Measurements from ENCODE around the gene CLUH. TPM values are rescaled to one million over a fixed set of nuclear protein-coding genes. Genes with fewer than 3 reads are reported as not detected.
"Not testable (repeated sequence)": the region's sequence is repeated elsewhere in the genome, so short reads cannot be mapped to it uniquely, and the experiment has no call there.

CLUH gene
- total RNA-seq, 3 donors from 2014 or later: 120 to 149 (median 145) TPM

DNA sequence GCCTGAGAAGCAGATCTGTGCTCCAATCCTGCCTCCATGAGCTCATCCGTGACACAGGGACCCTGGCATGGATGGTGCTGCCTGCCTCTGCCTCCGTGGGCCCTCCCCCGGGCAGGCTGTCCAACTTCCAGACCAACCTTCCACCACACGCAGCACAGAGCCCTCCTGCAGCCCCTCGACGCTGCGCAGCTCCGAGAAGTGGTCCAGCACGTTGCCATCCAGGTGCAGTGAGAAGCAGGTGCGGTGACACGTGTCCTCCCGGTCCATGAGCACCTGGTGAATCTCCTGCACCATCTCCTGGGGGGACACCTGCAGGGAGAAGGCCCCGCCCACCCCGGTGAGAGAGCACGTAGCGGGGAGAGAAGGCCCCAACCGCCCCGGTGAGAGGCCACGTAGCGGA lies 8.4 kb downstream of the CLUH start:
- H3K4me1 ChIP-seq (ENCODE audit: low read depth): peaks cover 11% of the 10 kb centered on the region
- ATAC-seq (no peak), DNase-seq (peak in 1 of 3 donors; percentile 45)
- H3K36me3 ChIP-seq (ENCODE audit: low read depth): peaks cover 27% of the 10 kb centered on the region
- TF ChIP-seq CTCF (IDR thresholded peaks at IDR 0.05): no peak
- intact Hi-C loops (cut with DNase I, micrococcal nuclease): no loop called here
- no peak overlapping the region for H3K4me3 ChIP-seq
- no peaks in the 10 kb centered on the region for H3K9me3 ChIP-seq

DNA sequence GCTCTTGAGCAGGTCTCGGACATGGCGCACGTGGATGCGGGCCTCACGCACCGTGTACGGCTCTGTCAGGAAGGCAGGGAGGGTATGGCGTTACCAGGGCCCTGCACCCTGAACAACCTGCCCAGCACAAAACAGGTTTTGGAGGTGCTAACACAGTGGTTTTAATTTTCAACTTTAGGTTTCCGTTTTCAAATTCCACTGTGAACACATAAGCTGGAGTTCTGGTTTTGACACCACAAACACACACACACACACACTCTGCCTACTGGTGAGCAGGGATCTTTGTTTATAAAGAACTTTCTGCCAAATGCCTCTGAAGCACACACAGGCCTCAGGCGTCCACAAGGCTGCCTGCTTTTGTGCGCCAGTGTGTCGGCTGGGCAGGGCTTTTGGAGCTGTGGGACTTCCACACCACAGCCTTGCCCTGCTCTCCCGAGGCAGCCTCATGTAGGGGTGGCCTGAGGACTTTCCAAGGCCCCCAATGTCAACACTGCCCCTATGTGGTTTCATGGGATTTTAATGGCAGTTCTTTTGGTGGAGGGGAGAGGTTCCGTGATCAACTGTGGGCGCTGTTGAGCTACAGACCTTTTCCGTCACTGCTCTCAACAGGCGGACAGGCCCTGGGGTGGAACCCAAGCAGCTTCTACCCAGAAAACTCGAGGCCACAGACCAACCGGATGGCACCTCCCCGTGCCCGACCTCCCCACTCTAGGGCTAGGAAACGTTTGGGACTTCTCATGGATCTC lies 9.4 kb downstream of the CLUH start:
- Histone ChIP-seq H3K4me3 (no peak overlapping the region), H3K9me3 (no peaks in the 10 kb centered on the region), H3K4me1 (ENCODE audit: low read depth) (peaks cover 3% of the 10 kb centered on the region), H3K36me3 (ENCODE audit: low read depth) (peaks cover 27% of the 10 kb centered on the region)
- no peak for ATAC-seq
- intact Hi-C loops (cut with DNase I, micrococcal nuclease): no loop called here
- DNase-seq: peak in 2 of 3 donors; percentile 9 to 36
- TF ChIP-seq CTCF (IDR thresholded peaks at IDR 0.05): no peak

GRCh38 chr17:2701161-2701995 lies 10.2 kb downstream of the CLUH start:
- intact Hi-C loops (cut with DNase I, micrococcal nuclease): no loop called here
- peak in 2 of 3 donors; percentile 25 to 53 for DNase-seq
- peaks cover 32% of the 10 kb centered on the region for H3K36me3 ChIP-seq (ENCODE audit: low read depth)

DNA sequence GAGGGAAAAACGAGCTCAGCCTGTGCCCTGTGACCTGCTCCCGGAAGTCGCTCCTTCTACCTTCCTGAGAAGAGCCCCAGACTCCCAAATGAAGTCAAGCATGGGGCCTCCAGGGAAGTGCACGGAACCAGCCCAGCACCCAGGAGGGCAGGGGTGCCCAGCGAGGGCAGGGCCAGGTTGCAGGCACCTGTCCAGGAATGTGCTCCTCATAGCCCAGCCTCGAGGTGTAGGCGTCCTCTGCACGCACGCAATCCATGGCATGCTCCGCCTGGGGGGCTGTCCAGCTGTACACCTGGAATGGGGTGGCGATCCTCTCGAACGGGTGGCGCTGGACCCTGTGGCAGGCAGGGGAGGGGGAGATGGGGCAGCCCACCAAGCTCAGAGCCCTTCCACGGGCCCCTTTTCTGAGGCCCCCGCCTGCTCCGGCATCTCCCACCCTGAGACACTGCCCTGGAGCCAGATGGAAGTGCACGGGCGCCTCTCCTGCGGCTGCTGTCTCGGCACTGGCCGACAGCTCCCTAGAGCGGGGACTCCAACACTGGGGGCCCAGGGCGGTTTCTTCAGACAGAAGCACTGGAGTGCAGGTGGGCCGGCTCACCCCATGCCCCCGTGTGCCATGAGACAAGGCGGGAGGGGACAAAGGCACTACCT lies 10.9 kb downstream of the CLUH start:
- Histone ChIP-seq H3K9me3 (no peaks in the 10 kb centered on the region), H3K36me3 (ENCODE audit: low read depth) (peaks cover 32% of the 10 kb centered on the region), H3K4me1 (ENCODE audit: low read depth) (no peaks in the 10 kb centered on the region), H3K4me3 (no peak overlapping the region)
- DNase-seq (peak in 1 of 3 donors; percentile 23), ATAC-seq (no peak)
- TF ChIP-seq CTCF (IDR thresholded peaks at IDR 0.05): no peak
- intact Hi-C loops (cut with DNase I, micrococcal nuclease): no loop called here

More at GRCh38 chr17:2701161-2701995, 10.2 kb downstream of the CLUH start:
- no peaks in the 10 kb centered on the region for H3K4me1 ChIP-seq (ENCODE audit: low read depth)
- TF ChIP-seq CTCF (IDR thresholded peaks at IDR 0.05): no peak
- ATAC-seq: no peak
- H3K9me3 ChIP-seq: no peaks in the 10 kb centered on the region
- no peak overlapping the region for H3K4me3 ChIP-seq

- Histone ChIP-seq H3K36me3 (ENCODE audit: low read depth) (peaks cover 32% of the 10 kb centered on the region), H3K4me1 (ENCODE audit: low read depth) (no peaks in the 10 kb centered on the region), H3K9me3 (no peaks in the 10 kb centered on the region), H3K4me3 (no peak overlapping the region)
- ATAC-seq (no peak), DNase-seq (peak in 1 of 3 donors; percentile 18)
- no peak for TF ChIP-seq CTCF (IDR thresholded peaks at IDR 0.05)
- intact Hi-C loops (cut with DNase I, micrococcal nuclease): no loop called here
These were observed 11.5 kb downstream of the CLUH start for GRCh38 chr17:2700030-2700490.

GRCh38 chr17:2699216-2699805 lies 12.3 kb downstream of the CLUH start:
- intact Hi-C loops (cut with DNase I, micrococcal nuclease); H3K4me1 ChIP-seq (ENCODE audit: low read depth); ATAC-seq: not testable (repeated sequence)

More at GRCh38 chr17:2699216-2699805, 12.3 kb downstream of the CLUH start:
- H3K4me3 ChIP-seq, H3K9me3 ChIP-seq: not testable (repeated sequence)
- peaks cover 36% of the 10 kb centered on the region for H3K36me3 ChIP-seq (ENCODE audit: low read depth)
- DNase-seq: peak in 1 of 3 donors; percentile 11

All from mucosa of descending colon (tissue), 3 donors.